HG03571 (cell line): ENCODE results near the gene SND1.

Experiments used
- ATAC-seq: cut with Tn5 transposase; IDR thresholded peaks from one replicate; pipeline ENCODE4 v1.9.1; 2021; ENCODE audit not compliant: unreplicated experiment

Gene SND1

DNA sequence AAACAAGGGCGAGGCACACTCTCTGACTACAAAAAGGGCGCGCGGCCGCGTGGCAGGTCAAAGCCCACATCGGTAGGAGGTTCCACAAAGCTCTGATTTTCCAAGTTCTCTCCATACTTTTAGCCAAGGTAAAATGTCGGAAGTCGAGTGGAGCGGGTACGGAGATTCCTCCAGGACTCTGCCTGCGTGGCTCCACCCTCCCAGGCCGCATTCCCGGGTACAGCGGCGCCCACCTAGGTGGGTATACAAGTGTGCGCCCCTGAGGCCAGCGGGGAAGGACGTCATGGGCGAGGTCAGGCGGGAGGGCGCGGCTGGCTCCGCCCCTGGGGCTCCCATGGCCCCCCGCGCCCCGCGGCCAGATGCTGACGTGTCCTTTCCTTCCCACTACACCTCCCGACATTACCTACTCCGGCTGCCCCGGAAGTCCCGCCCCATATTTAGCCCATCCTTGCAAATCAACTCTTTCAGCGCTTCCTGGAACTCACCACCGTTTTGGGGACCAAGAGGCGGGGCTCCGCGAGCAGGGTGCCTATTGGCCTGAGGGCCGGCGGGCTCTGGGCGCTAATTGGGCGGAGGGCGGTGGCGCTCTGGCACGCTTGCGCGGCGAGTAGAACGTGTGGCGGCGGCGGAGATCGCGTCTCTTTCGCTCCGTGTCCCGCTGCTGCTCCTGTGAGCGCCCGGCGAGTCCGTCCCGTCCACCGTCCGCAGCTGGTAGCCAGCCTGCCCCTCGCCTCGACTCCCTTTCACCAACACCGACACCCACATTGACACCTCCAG lies at the start of gene SND1:
Gene SND1, plus strand, starts transcription at position 639 of the 777 bp plus-strand sequence. CDS start 180 bp downstream, outside the sequence.
- peak; percentile 95 for ATAC-seq

DNA sequence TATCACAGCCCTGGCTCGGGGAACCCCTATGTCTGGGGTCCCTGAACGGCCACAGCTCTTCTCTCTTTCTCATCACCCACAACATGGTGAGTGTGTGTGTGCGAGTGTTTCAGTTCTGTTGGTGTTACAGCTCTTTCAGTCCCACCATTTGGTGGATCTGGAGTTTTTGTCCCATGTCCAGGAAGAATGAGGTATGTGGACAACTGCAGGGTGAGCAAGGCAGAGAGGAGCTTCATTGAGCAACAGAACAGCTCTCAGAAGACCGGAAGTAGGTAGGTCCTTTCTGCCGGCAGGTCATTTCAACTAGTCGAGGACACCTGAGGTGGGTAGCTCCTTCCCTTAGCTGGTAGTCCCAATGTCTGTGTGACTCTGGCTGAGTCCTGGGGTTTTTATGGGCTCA lies 43.5 kb upstream of the SND1 start:
- no peak for ATAC-seq

DNA sequence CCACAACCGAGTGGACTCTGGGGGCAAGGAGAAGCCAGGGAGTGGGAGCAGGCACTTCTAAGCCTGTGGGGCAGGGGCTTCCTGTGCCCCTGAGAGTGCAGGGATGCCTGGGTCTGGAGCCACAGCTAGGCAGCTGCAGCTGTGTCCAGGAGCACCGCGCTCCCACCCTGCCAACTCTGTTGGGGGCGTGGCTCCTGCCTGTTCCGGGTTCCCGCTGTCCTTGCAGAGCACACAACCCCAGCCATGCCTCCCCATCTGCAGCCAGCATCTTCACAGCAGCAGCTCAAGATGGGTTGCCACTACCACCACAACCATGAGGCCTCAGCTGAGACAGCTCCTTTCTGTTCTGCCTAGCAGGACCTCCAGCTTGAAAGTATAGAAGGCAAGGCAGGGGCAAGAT lies 42.7 kb upstream of the SND1 start:
- no peak for ATAC-seq

DNA sequence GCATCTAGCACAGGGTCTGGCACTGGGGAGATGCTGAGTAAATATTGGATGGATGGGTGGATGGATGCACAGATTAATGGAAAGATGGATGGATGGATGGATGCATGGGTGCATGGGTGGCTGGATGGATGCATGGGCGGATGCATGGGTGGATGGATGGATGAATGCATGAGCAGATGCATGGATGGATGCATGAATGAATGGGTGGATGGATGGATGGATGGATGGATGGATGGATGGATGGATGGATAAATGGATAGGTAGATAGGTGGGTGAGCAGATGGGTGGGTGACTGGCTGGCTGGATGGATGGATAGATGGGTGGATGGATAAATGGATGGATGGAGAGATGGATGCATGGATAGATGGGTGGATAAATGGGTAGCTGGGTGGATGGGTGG lies 39.7 kb upstream of the SND1 start:
- ATAC-seq: no peak

DNA sequence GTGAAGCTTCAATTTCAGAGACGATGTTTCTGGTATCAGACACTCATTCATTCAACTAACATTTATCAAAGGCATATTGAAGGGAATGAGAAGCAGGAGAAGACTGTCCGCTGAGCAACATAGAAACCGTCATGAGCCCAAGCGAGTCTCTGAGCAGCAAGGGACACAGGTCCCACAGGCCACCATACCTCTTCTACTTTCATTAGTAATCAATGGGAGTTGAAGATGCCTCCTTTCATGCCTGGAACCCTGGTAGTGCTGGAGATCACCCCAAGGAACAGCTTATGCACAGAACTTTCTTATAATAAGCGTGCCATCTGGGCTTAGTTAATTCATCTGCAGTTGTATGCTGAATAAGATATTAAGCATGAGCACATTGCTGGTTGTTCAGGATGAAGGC lies 35.3 kb upstream of the SND1 start:
- no peak for ATAC-seq

DNA sequence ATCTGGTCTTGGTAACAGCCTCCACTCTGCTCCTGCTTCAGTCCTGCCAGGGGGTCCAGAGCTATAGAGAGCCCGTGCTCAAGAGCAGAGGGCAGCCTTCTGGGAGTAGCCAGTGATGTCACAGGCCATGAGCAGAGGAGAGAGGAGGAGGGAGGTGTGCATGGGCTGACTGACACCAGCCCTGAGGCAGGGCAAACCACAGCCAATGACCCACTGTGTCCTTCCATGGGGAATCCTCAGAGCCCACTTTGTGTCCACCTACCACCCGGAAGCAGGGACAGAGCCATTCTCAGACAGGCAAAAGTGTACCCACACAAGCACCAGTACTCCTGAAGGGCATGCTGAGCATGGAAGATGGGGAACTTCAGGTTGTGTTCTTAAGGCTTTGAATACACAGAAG lies 34.0 kb upstream of the SND1 start, which contains the start of gene PAX4:
Gene PAX4, minus strand, starts transcription at position 101 of the 400 bp plus-strand sequence. CDS start 2,214 bp downstream, outside the sequence.
- ATAC-seq: no peak

DNA sequence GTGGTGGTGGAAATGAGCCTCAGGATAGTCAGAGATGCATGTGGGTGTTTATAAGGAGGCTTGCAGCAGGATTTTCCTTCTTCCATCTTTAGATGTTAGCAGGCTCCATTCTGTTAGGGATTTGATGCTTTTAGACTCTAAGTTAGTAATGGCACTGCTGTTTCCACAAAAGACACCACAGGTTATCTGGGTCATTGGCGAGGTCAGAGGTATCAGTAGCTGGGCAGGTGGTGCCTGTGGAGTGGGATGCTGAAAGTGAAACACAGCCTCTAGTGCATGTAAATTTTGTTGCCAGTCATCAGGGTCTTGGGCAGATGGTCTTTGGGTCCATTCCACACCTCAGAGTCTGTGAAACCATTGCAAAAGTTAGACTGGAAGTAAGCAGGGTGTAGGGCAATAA lies 33.2 kb upstream of the SND1 start:
- ATAC-seq: no peak

DNA sequence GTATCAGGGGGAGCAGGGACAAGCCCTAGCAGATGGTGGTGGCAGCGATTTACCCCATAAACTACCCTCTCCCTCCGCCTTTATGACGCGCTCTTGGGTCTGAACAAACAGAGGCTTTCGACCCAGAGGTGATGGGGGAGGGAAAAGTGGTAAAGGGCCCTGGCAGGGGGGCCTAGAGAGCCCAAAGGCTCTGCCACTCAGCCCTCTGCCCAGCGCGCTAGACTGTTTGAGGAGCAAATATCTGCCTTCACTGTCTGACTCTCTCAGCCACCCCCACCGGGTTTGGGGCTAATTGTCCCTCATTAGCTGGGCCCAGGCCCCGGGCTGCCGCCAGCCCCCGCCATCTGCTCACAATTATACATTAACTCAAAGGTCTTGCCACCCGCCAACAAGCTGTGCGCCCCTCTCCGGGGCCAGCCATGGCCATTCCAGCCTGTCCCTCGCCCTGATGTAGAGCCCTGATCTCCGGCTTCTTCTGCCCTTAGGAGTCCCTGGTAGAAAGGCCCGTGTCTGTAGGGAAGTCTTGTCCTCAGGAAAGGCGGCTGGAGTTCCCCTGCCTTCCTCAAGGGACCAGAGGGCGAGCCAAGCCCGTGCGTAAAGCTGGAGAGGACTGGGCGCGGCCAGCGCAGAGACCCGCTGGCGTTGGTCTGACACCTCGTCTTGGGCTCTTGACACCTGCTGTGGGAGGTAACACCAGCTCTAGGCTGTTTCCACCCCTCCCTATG lies 32.2 kb upstream of the SND1 start:
- no peak for ATAC-seq

DNA sequence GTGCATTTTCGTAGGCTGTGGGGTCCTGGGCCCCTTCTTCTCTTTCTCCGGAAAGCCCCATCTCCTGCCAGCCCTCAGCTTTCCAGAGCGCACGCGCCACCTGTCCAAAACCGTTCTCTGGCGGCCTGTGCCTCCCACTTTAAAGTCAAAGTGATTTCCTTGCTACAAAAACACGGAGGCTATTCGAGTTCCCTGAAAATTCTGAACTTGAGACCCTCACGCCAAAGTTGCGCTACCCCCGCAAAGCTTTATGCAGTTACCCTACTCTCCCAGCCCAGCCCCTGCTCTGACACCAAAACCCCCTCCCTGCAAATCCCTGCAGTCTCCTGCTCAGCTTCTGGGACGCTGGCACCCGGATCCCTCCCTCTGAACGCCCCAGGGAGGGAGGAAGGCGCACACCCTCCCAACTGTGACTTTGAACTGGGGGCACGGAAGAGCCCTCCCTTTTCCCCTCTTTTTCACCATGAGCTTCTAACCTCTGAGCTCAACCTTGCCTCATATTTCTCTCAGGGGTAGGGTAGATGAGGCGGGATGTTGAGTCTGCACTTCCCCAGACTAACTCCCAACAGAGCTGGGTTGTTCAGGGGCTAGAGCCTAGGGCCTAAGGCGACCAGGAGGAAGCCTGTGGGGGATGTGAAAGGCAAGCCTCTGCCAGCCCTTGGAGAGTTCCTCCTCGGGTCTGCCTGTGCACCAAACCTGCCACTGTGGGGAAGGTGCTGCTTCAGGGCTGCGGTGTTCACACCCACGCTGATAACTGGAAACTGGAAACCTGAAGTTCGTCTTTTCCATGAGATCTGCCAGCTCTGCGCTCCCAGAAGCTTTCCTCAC lies 31.4 kb upstream of the SND1 start:
- no peak for ATAC-seq

DNA sequence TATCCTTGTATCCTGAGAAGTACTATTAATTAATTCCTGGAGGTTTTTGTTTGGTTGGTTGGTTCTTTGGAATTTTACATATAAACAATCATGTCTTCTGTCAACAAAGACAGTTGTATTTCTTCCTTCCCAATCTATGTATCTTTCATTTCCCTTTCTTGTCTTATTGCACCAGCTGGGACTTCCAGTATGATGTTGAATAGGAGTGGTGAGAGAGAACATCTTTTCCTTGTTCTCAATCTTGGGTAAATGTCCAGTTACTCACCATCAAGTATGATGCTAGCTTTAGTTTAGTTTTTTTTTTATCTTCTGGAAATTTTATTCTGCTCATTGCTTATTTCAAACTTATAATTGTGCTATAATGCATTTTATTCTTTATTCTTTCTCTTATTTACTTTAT lies 26.7 kb upstream of the SND1 start:
- no peak for ATAC-seq

DNA sequence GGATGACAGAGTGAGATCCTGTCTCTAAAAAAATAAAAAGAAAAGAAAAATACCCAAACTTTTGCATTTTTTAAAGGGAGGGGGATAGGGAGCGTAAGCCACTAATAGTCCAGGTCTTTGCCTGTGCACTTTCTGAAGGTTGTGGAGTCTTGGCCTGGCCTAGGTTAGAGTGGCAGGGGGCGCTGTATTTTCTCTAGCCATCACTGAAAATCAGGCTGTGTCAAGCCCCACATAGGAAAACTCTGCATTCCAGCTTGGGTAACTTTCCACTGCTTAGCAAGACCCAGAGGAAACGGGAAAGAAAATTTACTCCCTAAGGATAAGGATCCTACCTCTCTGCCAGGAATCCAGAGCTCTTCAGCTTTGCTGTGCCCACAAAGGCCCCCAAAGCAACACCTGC lies 23.5 kb upstream of the SND1 start:
- ATAC-seq: no peak

DNA sequence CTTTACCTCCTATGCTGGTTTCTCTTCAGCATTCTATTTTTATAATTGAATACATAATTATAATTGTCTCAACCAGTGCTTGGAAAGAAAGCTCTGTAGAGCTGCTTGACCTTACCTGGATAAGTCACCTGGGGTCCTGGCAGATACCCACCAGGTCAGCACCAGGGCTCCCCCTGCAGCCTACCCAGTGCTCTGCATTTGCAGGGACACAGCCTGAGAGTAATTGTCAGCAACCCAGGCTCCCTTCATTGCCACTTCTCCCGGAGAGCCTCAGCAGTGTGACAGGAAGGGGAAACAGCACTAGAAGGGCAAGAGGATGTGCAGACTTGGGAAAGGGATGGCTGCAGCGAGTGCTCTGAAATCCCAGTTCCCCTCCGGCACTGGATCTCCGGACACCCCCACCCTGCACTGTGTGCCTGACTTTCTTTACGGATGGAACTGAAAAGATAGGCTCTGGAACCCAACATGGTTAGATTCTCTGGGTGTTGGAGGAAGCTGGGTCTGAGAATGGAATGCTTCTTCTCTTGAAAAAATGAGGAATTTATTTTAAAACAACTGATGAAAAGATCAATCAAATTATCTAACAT lies 22.6 kb upstream of the SND1 start:
- no peak for ATAC-seq

DNA sequence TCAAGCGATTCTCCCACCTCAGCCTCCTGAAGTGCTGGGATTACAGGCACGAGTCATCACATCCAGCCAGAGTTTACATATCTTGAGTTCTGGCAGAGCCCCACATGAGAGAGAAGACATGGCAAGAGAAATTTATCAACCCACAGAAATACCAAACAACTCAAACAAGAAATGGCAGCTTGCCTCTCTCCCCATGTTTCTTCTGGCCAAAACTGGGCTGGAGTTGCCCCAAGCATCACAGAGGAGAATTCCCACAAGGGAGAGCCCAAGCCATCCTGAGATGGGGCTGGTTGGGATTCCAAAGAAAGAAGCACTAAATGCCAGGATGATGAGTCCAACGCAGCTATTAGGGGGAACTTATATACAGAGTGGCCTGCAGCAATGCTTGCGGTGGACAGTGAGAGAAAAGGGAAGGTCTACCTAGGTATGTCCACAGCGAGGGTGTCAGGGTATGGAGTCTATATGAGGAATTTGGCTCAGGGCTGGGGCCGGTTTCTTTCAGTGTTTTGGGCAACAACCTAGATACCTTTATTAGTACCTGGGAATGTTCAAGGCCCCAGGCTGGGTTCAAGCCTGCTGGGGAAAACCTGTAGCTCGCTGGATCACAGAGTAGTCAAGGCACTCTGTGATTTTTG lies 19.6 kb upstream of the SND1 start:
- ATAC-seq: no peak

DNA sequence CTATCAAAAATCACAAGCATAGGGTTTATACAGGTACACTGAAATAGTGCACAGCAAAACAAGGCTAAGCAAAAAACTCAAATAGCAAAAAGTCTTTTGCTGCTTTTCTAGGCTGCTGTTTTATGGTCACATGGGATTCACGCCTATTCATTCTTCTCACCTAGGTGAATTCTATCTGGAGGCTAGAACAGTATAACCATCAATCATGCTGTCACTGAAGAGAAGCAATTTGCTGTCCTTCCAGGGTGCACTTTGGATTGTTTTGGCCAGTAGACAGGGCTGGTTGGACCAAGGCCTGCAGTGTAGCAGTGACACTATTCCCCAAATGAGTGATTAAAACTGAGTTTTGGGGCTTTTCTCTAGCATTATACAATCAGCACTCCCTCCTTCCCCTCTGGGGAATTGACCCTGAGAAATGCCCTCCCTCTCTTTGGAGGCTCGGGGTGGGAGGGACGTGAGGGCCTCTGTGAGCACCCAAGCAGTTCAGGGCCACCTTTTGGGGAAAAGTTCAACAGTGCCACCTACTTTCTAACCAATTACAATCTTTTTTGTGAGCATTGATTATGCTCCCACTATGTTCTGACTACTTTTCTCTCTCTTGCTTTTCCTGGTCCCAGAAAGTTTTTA lies 16.2 kb upstream of the SND1 start:
- no peak for ATAC-seq

DNA sequence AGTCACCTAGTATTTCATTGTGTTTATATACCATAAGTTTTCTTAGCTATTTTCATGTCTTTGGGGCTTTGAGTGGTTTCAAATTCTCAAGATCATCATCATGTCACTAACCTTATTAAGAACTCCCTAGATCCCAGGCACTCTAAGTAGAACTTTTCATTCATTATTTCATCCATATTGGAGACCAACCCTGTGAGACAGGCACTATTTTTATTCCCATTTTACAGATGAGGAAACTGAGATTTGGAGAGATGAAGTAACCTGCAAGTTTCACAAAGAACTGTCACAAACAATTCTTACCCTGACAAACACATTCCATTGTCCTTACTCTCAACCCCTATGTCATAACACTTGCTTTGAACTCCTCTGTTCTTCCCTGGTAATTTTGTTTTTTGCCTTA lies 13.8 kb upstream of the SND1 start:
- no peak for ATAC-seq

DNA sequence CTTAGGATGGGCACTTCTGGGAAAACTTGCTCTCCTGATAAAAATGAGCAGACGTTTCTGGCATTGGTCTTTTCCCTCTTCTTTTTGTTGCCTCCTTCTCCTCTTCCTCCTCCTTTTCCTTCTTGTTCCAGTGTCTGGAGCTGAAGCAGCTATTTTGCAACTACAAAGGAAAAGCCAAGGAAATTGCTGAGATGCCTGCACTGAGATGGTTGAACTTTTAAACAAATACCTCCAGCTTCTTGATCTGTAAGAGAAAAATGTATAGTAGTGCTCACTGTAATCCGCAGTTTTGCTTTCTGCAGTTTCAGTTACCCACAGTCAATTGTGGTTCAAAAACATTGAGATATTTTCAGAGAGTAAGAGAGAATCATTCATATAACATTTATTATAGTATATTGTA lies 7.5 kb upstream of the SND1 start:
- no peak for ATAC-seq

DNA sequence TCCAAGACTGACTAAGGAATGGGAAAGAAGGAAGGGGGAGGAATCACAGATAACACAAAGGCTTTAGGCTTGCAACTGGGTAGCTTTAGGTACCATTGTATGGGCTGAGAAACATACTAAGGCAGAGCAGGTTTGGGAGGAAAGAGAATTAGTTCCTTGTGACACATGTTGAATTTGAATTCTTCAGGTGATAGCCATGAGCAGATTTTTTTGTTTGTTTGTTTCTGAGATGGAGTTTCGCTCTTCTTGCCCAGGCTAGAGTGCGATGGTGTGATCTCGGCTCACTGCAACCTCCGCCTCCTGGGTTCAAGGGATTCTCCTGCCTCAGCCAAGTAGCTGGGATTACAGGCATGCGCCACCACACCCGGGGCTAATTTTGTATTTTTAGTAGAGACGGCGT lies 4.4 kb upstream of the SND1 start:
- no peak for ATAC-seq

DNA sequence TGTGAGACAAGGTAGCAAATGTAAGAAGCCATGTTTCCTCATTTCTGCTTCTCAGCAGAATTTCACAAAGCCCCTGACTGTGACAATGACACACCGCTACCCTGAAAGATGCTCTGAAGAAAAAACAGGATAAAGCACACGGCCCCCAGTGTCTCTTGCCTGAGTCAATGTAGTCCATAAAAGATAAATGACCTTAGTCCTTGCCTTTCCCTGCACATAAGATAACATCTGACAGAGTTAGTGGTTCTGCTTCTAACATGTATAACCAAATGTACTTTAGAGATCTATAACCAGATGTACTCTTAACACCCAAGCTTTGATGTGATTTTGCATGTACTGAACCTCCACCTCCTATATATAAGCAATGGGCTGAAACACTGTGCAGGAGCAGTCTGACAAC lies 3.0 kb upstream of the SND1 start:
- no peak for ATAC-seq

DNA sequence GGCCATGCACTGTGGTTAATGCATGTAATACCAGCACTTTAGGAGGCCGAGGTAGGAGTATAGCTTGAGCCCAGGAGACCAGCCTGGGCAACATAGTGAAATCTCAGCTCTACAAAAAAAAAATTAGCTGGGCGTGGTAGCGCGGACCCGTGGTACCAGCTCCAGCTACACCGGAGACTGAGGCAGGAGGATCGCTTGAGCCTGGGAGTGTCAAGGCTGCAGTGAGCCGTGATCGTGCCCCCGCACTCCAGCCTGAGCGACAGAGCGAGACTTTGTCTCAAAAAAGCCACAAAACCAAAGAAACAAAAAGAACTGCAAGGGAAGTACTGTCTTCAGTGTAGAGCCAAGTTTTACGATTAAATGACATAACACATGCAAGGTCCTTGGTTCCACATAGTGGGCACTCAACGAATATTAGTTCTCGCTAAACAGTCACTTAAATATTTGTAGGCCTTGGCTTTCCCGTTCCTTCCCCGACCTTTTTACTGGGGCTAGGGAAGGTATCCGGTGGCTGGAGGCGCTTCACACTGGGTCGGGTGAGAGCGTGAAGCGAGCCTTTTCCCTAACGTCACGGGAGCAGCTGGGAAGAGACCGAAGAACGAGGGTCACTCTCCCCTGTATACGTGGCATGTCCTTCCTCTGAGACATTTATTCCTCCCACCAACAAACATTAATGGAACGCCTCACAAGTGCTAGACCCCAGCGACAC lies 993 bp upstream of the SND1 start:
- ATAC-seq: no peak
